IMR-90 (cell line): Measurements from ENCODE around the gene ITIH5. TPM values are rescaled to one million over a fixed set of nuclear protein-coding genes. Genes with fewer than 3 reads are reported as not detected.

Source experiments
- ATAC-seq: fragments of 200-7000 bp; cut with Tn5 transposase; 2 replicates; pipeline ENCODE4 v1.9.1; 2020; ENCODE audit warnings: low read depth, mild to moderate bottlenecking, moderate library complexity
- BruUV-seq: library from RNA; stranded (reverse); fragments of 400-500 nt; replicated peaks from 2 replicates; lab custom pipeline; 2021; lab: Mats Ljungman, UMichigan
- CTCF ChIA-PET: fragments of 300-600 bp; formaldehyde crosslinking; extraction: SDS; loops from one replicate; lab custom pipeline; 2021; ENCODE audit warnings: antibody characterized with exemption; lab: Yijun Ruan, JAX
- POLR2A ChIA-PET: fragments of 300-600 bp; sonication (Branson Sonifier 250); formaldehyde crosslinking; loops from one replicate; lab custom pipeline; 2022; ENCODE audit warnings: antibody characterized with exemption; ENCODE audit not compliant: unreplicated experiment; lab: Charles Lee
- DNase-seq: peaks from one replicate; pipeline ENCODE4 v3.0.0; 2013
- H2AFZ ChIP-seq: replicated peaks from 2 replicates; pipeline ENCODE3; 2013; ENCODE audit warnings: low read length, mild to moderate bottlenecking; ENCODE audit not compliant: poor library complexity
- H2AK5ac ChIP-seq: 2 replicates; pipeline ENCODE4 v1.6.1; 2013; ENCODE audit warnings: low read depth, low read length, inconsistent platforms
- H2AK9ac ChIP-seq: replicated peaks from 2 replicates; pipeline ENCODE3; 2013; ENCODE audit warnings: mild to moderate bottlenecking, low read depth, low read length, moderate library complexity; ENCODE audit not compliant: poor library complexity
- H2BK120ac ChIP-seq: 2 replicates; pipeline ENCODE4 v1.6.1; 2013; ENCODE audit warnings: low read depth, low read length, inconsistent platforms
- H2BK15ac ChIP-seq: 3 replicates; pipeline ENCODE4 v1.6.1; 2013; ENCODE audit warnings: low read depth, low read length, inconsistent platforms
- H2BK20ac ChIP-seq: 2 replicates; pipeline ENCODE4 v1.6.1; 2013; ENCODE audit warnings: low read depth, mild to moderate bottlenecking, inconsistent platforms, low read length, moderate library complexity
- H2BK5ac ChIP-seq: 2 replicates; pipeline ENCODE4 v1.6.1; 2013; ENCODE audit warnings: mild to moderate bottlenecking, low read depth, low read length, inconsistent platforms; ENCODE audit not compliant: poor library complexity, severe bottlenecking
- H3K14ac ChIP-seq: replicated peaks from 2 replicates; pipeline ENCODE4 v1.6.1; 2013; ENCODE audit warnings: low read depth, low read length, inconsistent platforms
- H3K18ac ChIP-seq: 2 replicates; pipeline ENCODE4 v1.6.1; 2013; ENCODE audit warnings: low read depth, low read length, control low read depth
- H3K23ac ChIP-seq: 2 replicates; pipeline ENCODE4 v1.6.1; 2013; ENCODE audit warnings: low read depth, low read length, inconsistent platforms
- H3K27ac ChIP-seq: 2 replicates; pipeline ENCODE4 v1.5.1; 2013; ENCODE audit warnings: mild to moderate bottlenecking, control low read depth, low read length; ENCODE audit not compliant: insufficient read depth
- H3K27me3 ChIP-seq: 2 replicates; pipeline ENCODE4 v1.6.1; 2013; ENCODE audit warnings: low read length; ENCODE audit not compliant: control insufficient read depth, insufficient read depth
- H3K36me3 ChIP-seq: 2 replicates; pipeline ENCODE4 v1.6.1; 2013; ENCODE audit warnings: low read length, mixed read lengths; ENCODE audit not compliant: control insufficient read depth, insufficient read depth
- H3K4ac ChIP-seq: 2 replicates; pipeline ENCODE4 v1.6.1; 2013; ENCODE audit warnings: low read depth, low read length, inconsistent platforms
- H3K4me1 ChIP-seq: 2 replicates; pipeline ENCODE4 v1.6.1; 2013; ENCODE audit warnings: low read length, mixed read lengths; ENCODE audit not compliant: control insufficient read depth, insufficient read depth
- H3K4me2 ChIP-seq: 2 replicates; pipeline ENCODE4 v1.6.1; 2013; ENCODE audit warnings: low read depth, mild to moderate bottlenecking, control low read depth, low read length, moderate library complexity
- H3K4me3 ChIP-seq: 2 replicates; pipeline ENCODE4 v1.5.1; 2013; ENCODE audit warnings: low read depth, mild to moderate bottlenecking, control low read depth, low read length, moderate library complexity; ENCODE audit not compliant: insufficient read depth
- H3K56ac ChIP-seq: 2 replicates; pipeline ENCODE4 v1.6.1; 2013; ENCODE audit warnings: low read length, inconsistent platforms; ENCODE audit not compliant: insufficient read depth; ENCODE audit errors: extremely low read depth
- H3K79me1 ChIP-seq, 2 experiments: 2 replicates each; pipeline ENCODE4 v1.6.1; 2013; ENCODE audit warnings: low read length in 2 of 2, inconsistent platforms in 1 of 2, low read depth in 1 of 2
- H3K9ac ChIP-seq: 2 replicates; pipeline ENCODE4 v1.6.1; 2013; ENCODE audit warnings: low read depth, low read length, control low read depth
- H3K9me1 ChIP-seq: 2 replicates; pipeline ENCODE4 v1.6.1; 2013; ENCODE audit warnings: low read length, inconsistent platforms; ENCODE audit not compliant: insufficient read depth
- H3K9me3 ChIP-seq: 2 replicates; pipeline ENCODE4 v1.6.1; 2013; ENCODE audit warnings: low read length; ENCODE audit not compliant: control insufficient read depth, insufficient read depth
- H4K20me1 ChIP-seq: 2 replicates; pipeline ENCODE4 v1.6.1; 2013; ENCODE audit warnings: low read length, inconsistent platforms; ENCODE audit not compliant: insufficient read depth
- H4K5ac ChIP-seq: 2 replicates; pipeline ENCODE4 v1.6.1; 2013; ENCODE audit warnings: mild to moderate bottlenecking, low read depth, low read length, control low read depth
- H4K8ac ChIP-seq, 2 experiments: 2 replicates each; pipeline ENCODE4 v1.6.1; 2013; ENCODE audit warnings: low read depth in 2 of 2, low read length in 2 of 2, control low read depth in 1 of 2, inconsistent platforms in 1 of 2
- H4K91ac ChIP-seq: 2 replicates; pipeline ENCODE4 v1.6.1; 2013; ENCODE audit warnings: low read depth, low read length, inconsistent platforms; ENCODE audit not compliant: insufficient read depth
- CEBPB ChIP-seq: IDR thresholded peaks from 2 replicates; pipeline ENCODE4 v1.6.1; 2012; ENCODE audit warnings: low read depth, low read length, improper control_type of control experiment
- FOS ChIP-seq: fragments of 150-350 bp; IDR thresholded peaks from 2 replicates; pipeline ENCODE4 v1.6.1; 2016; ENCODE audit warnings: low read depth, low read length
- MXI1 ChIP-seq: IDR thresholded peaks from 2 replicates; pipeline ENCODE4 v1.6.1; 2012; ENCODE audit warnings: low read depth, mild to moderate bottlenecking, low read length, moderate library complexity, borderline replicate concordance
- RAD21 ChIP-seq: IDR thresholded peaks from 2 replicates; pipeline ENCODE4 v1.6.1; 2012; ENCODE audit warnings: low read length, improper control_type of control experiment
- RCOR1 ChIP-seq: IDR thresholded peaks from 2 replicates; pipeline ENCODE4 v1.6.1; 2012; ENCODE audit warnings: mild to moderate bottlenecking, low read length, improper control_type of control experiment; ENCODE audit not compliant: insufficient replicate concordance
- SMC3 ChIP-seq: fragments of 150-350 bp; IDR thresholded peaks from 2 replicates; pipeline ENCODE4 v1.6.1; 2016; ENCODE audit warnings: low read depth, mild to moderate bottlenecking, antibody characterized with exemption, low read length, moderate library complexity
- WGBS, 2 experiments: methylation state at CpG; one replicate each; pipeline versions ENCODE4 v1.1.5 to v1.1.7; 2013; ENCODE audit warnings: missing lambda C conversion rate in 2 of 2; ENCODE audit not compliant: insufficient read length in 1 of 2; ENCODE audit errors: extremely low coverage in 2 of 2; 5-methylcytosine and 5-hydroxymethylcytosine counted together
- dilution Hi-C: fragments of 300-500 bp; cut with HindIII; formaldehyde crosslinking; loops from one replicate; pipeline ENCODE4 v1.14.3; 2018; ENCODE audit warnings: low sequenced_read_pairs; ENCODE audit not compliant: unreplicated experiment
- in situ Hi-C: fragments of 300-500 bp; cut with MboI; formaldehyde crosslinking; loops from 3 replicates; pipeline ENCODE4 v1.14.3; 2019; ENCODE audit warnings: low sequenced_read_pairs, inconsistent platforms, mixed read lengths
- intact Hi-C: fragments of 100-400 bp; cut with micrococcal nuclease; formaldehyde crosslinking; loops from 2 replicates; pipeline ENCODE4 v1.10.0; 2022
- polyA plus RNA-seq, 3 experiments: library from polyadenylated mRNA; depleted of rRNA; stranded (reverse); fragments of >200 nt; gene quantifications; 2 replicates each; pipeline ENCODE4 v1.2.3, GENCODE V29; 2012; ENCODE audit warnings: low replicate concordance in 1 of 3
- total RNA-seq: library from RNA; depleted of rRNA; stranded (reverse); fragments of >200 nt; gene quantifications from 2 replicates; pipeline ENCODE4 v1.2.3, GENCODE V29; 2012

Gene ITIH5
- total and polyA plus RNA-seq, 2 of the 4 experiments (the other 2 are of a cell fraction) = under 0.01 to 0.07 TPM

DNA sequence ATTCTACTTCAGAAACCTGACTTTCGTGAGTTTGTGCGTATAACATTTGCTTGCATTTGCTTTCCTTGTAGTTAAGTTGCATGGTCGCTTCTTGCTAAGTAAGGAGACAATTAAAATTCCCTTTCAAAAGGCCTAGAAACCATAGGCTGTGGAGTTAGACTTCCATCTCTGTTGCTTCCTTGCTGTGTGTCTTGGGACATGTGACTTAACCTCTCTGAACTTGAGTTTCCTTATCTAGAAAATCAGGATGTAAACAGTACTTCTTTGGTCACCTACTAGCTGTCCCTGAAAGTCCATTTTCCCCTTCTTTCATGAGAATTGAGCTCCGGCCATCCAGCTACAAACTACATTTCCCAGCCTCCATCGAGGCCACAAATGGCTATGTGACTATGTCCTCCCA, 89.2 kb downstream of the ITIH5 start:
- Histone ChIP-seq H3K9ac (no peak overlapping the region), H3K27ac (no peak overlapping the region), H3K56ac (no peak overlapping the region), H2AFZ (no peak overlapping the region), H3K9me1 (no peaks in the 10 kb centered on the region), H3K23ac (no peak overlapping the region), H4K8ac (no peak overlapping the region), H4K20me1 (no peaks in the 10 kb centered on the region), H2BK15ac (no peak overlapping the region), H3K4me3 (no peak overlapping the region), H4K5ac (no peak overlapping the region), H2AK9ac (no peak overlapping the region), H3K36me3 (no peaks in the 10 kb centered on the region), H2BK20ac (no peak overlapping the region), H3K4me2 (no peak overlapping the region), H3K4ac (no peak overlapping the region), H4K91ac (no peak overlapping the region), H2BK5ac (no peak overlapping the region), H3K18ac (no peak overlapping the region), H3K9me3 (peaks cover 2% of the 10 kb centered on the region; the same call in 1 of the 2 replicates), H2BK120ac (no peak overlapping the region), H3K4me1 (no peaks in the 10 kb centered on the region; the same call in 1 of the 2 replicates), H3K14ac (no peak overlapping the region), H3K27me3 (no peaks in the 10 kb centered on the region), H2AK5ac (no peak overlapping the region), H3K79me1 (no peaks in the 10 kb centered on the region)
- no CpG with 5 or more reads among the region's 5 CpGs for WGBS, 2 experiments
- in situ Hi-C loops = no loop called here
- POLR2A ChIA-PET = no interaction called here
- ATAC-seq = no peak
- DNase-seq = no peak
- TF ChIP-seq RAD21 (no peak), MXI1 (no peak), SMC3 (no peak), CEBPB (no peak), FOS (no peak), RCOR1 (no peak)
- intact Hi-C loops = no loop called here
- CTCF ChIA-PET = interaction anchor here (0.5 kb wide), 1 partner anchor 18 kb away, joined by 4 read pairs; no protein-coding TSS in a partner anchor
- dilution Hi-C loops = no loop called here
- no TSS peak for BruUV-seq
